ENCODE results near the gene TRIM28.

TRIM28 gene

DNA sequence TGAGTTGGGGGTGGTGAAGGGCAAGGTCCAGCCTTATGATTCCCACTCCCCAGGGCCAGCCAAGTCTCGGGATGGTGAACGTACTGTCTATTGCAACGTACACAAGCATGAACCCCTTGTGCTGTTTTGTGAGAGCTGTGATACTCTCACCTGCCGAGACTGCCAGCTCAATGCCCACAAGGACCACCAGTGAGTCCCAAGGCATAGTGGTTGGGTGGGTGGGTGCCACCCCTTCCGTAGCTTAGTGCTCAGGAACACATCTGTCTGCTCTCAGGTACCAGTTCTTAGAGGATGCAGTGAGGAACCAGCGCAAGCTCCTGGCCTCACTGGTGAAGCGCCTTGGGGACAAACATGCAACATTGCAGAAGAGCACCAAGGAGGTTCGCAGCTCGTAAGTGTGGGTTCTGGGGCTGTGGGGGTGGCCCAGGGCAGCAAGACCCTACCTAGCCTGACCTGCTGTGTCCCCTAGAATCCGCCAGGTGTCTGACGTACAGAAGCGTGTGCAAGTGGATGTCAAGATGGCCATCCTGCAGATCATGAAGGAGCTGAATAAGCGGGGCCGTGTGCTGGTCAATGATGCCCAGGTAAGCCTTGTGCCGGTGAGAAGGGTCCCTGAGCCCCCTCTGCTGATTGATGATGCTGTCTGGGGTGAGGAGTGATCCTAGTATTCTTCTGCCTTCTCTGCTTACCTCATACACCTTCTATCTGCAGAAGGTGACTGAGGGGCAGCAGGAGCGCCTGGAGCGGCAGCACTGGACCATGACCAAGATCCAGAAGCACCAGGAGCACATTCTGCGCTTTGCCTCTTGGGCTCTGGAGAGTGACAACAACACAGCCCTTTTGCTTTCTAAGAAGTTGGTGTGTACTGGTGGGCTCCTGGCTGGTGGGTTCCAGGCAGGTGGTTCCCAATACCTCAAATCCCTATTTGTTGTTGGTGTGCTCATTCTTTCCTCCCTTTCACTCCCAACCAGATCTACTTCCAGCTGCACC is 3.8 kb downstream of the TRIM28 start:
- DNase-seq = no peak

- DNase-seq = no peak
Observed at GRCh38 chr19:58548859-58549663, 5.2 kb downstream of the TRIM28 start.

GRCh38 chr19:58549664-58550361 is 5.9 kb downstream of the TRIM28 start:
- no peak for DNase-seq

DNA sequence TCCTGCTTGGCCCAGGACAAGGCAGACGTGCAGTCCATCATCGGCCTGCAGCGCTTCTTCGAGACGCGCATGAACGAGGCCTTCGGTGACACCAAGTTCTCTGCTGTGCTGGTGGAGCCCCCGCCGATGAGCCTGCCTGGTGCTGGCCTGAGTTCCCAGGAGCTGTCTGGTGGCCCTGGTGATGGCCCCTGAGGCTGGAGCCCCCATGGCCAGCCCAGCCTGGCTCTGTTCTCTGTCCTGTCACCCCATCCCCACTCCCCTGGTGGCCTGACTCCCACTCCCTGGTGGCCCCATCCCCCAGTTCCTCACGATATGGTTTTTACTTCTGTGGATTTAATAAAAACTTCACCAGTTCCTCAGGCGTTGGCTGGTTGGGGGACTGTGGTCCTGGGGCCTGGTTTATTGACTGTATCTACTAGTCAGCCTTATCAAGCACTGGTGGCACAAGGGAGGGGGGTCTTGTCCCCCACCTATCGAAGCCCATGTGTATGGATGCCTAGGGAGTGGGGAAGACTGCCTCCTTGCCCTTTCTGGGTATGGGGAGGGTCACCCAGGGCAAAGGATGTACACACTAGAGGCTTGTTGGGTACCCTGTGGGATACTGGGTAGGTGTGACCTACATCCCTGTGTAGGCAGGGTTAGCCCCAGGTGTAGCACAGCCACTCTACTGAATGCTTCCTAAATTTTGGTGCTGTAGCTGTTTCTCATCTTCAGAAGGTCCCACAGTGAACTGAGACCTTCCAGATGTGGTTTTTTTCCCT is 6.7 kb downstream of the TRIM28 start:
- no peak for DNase-seq

GRCh38 chr19:58551123-58551497 is 7.2 kb downstream of the TRIM28 start:
- no peak for DNase-seq

DNA sequence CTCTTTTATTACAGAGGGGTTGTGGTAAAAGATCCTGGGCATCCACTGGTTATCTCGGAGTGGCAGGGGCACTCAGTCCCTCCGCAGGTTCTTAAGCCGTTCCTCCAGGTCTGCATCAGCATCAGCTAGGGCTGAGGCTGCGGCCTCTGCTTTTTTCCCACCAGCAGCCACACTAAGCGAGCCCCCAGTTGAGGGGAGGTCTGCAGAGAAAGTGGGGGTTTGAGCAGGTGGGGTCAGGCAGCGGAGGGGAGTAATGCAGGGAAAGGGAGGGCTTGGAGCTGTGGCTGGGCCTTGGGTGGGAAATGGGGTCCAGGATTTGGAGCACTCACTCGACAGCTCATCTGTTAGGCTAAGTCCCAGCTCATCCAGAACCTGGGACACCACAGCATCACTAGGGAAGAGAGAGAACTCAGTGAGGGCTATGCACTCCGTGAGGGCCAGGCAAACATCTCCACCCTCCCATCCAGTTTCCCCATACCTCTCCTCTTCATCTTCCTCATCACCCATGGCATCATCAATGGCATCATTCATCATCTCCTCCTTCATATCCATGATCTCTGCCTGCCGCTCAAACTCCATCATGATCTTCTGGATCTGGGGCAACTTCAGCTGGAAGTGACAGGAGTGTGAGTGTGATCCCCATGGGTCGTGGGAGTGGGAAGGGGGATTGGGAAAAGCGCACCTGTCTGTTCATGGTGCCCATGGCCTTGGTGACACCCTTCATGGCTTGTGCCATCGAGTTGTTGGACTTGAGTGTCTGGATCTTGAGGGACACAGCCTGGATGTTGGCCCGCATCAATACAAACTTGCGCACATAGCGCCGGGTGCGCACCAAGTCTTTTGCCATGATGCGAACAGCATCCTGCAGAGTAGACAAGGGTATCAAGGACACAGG is 8.0 kb downstream of the TRIM28 start:
- DNase-seq = no peak

DNA sequence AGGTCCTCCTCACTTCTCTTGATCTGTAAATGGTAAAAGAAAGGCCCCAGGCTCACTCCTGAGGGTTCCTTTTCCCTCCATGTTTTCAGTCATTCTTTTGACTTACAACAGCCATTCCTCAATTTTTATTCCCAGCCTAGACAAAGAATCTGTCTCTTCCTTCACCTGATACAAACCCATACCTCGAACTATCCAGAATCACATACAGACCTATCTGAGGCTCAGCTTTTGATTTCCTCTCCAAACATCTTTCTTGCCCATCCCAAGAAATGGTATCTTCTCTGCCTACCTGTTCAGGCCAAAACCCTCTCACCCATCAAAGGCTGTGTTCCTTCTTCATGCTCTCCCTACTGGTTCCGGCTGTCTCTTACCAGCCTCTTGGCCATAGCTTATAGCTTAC is 8.8 kb downstream of the TRIM28 start:
- DNase-seq = no peak

- no peak for DNase-seq
Observed at GRCh38 chr19:58553799-58554493, 10.1 kb downstream of the TRIM28 start.

- no peak for DNase-seq
Observed at GRCh38 chr19:58554494-58555368, 10.9 kb downstream of the TRIM28 start, which contains the start of gene CHMP2A. TSS of gene CHMP2A (minus strand) at chr19:58555105. CDS start at chr19:58554212, 893 bp downstream.

- DNase-seq = no peak
Observed at GRCh38 chr19:58555369-58555885, 11.6 kb downstream of the TRIM28 start.

GRCh38 chr19:58555920-58556621 is 12.2 kb downstream of the TRIM28 start:
- DNase-seq = no peak

GRCh38 chr19:58556622-58557220 is 12.9 kb downstream of the TRIM28 start:
- DNase-seq = no peak

DNA sequence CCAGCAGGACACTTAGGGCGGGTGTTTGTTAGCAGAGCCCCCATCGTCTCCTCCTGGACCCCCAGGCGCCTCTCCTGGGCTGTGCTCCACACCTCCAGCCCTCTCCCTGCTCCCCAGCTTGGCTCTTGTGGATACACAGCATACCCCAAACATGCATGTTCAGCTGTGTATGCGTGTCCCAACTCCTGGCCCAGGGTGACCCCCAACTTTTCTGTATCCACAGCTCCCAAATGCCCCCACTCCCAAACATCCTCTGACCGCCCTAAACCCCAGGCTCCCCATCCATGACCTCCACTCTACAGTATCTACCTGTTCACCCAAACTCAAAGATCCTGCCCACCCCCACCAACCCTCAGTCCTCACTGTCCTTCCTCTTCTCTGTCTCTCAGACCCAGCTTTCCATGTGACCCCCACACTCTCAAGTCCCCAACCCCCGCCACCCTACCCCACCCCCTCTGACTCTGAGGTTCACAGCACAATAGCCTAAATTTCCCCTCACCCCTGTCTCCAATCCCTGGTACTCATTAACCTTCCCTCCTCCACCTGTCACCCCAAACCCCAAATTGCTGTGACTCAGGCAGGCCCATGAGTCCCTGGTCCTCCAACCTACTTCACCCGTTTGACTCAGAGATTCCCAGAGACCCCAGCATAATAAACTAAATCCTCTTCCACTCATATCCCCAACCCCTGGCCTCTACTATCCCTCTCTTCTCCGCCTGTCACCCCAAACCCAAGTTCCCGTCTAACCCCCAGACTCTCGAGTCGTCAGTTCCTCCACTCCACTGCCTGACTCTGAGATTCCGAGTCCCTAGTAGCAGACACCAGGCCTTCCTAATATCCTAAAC is 13.6 kb downstream of the TRIM28 start:
- no peak for DNase-seq

DNA sequence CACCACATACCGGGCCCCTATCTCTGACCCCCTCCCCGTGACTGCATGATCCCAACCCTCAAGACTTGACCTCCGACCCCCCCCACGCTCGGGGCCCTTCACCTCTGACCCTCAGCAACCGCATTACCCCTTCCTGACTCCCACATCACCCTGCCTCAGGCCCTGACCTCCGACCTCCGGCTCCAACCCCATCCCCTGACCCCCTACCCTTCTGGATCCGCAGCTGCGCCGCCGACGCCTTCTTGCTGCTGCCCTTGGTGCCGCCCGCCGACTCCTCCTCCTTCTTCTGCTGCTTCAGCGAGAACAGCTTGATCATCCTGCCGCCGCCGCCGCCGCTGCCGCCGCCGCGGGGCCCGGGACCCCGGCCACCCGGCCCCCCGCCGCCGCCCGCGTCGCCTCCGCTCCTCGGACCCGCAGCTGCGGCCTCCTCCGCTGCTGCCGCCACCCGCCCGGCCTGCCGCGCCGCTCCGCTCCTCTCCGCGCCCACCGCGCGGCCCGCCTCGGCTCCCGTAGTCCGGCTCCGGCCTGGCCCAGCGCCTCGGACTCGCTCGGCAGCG is 14.3 kb downstream of the TRIM28 start, which contains the start of gene UBE2M:
Gene UBE2M, minus strand, starts transcription at position 546 of the 557 bp plus-strand sequence. Its CDS starts 230 bp downstream, at position 316.
- no peak for DNase-seq

GRCh38 chr19:58558623-58559274 is 14.9 kb downstream of the TRIM28 start:
- DNase-seq = no peak
